GM23338 (cell line): ENCODE data around the gene SYNDIG1.

ENCODE experiments used
- CREB1 ChIP-seq: fragments of 250-450 bp; sonication (Bioruptor Pico); IDR thresholded peaks from 2 replicates; pipeline ENCODE4 v1.5.0; 2020; ENCODE audit warnings: low read depth, mild to moderate bottlenecking, moderate library complexity
- EZH2 ChIP-seq: fragments of 200-600 bp; sonication (generic); IDR thresholded peaks from one replicate; pipeline ENCODE4 v1.8.0; 2017; ENCODE audit warnings: antibody characterized with exemption, mild to moderate bottlenecking, low read depth; ENCODE audit not compliant: unreplicated experiment
- EZH2phosphoT487 ChIP-seq: fragments of 200-600 bp; sonication (generic); IDR thresholded peaks from one replicate; pipeline ENCODE4 v1.8.1; 2018; ENCODE audit warnings: antibody characterized with exemption; ENCODE audit not compliant: unreplicated experiment
- JUNB ChIP-seq: IDR thresholded peaks from one replicate; pipeline ENCODE4 v1.6.1; 2016; ENCODE audit warnings: antibody characterized with exemption; ENCODE audit not compliant: unreplicated experiment
- NANOG ChIP-seq: IDR thresholded peaks from 2 replicates; pipeline ENCODE4 v1.6.1; 2016; ENCODE audit warnings: antibody characterized with exemption, borderline replicate concordance
- POLR2AphosphoS5 ChIP-seq: IDR thresholded peaks from 2 replicates; pipeline ENCODE4 v1.6.1; 2016; ENCODE audit warnings: antibody characterized with exemption, low read depth
- REST ChIP-seq: IDR thresholded peaks from one replicate; pipeline ENCODE4 v1.6.1; 2018; ENCODE audit warnings: antibody characterized with exemption; ENCODE audit not compliant: unreplicated experiment
- STAT1 ChIP-seq: IDR thresholded peaks from one replicate; pipeline ENCODE4 v1.6.1; 2016; ENCODE audit warnings: antibody characterized with exemption; ENCODE audit not compliant: unreplicated experiment
- ZNF114 ChIP-seq: fragments of 250-450 bp; sonication (Bioruptor Pico); IDR thresholded peaks from 2 replicates; pipeline ENCODE4 v1.5.0; 2020; ENCODE audit warnings: mild to moderate bottlenecking, moderate library complexity
- ZNF462 ChIP-seq: fragments of 250-450 bp; sonication (Bioruptor Pico); IDR thresholded peaks from 2 replicates; pipeline ENCODE4 v1.5.0; 2020; ENCODE audit warnings: mild to moderate bottlenecking, moderate library complexity
- TF ChIP-seq, protein P1 (sequence below), 2 experiments: fragments of 200-600 bp in 1 of 2; sonication (generic) in 1 of 2; conservative IDR thresholded peaks; 2 replicates each; pipeline versions ENCODE4 v1.5.1 to v1.6.1; 2016 to 2017; ENCODE audit warnings: antibody characterized with exemption in 2 of 2, low read depth in 2 of 2, mild to moderate bottlenecking in 2 of 2, moderate library complexity in 1 of 2
- TF ChIP-seq, protein P2 (sequence below): IDR thresholded peaks from 2 replicates; pipeline ENCODE4 v1.6.1; 2016; ENCODE audit warnings: antibody characterized with exemption

- TF ChIP-seq, protein P1, sequence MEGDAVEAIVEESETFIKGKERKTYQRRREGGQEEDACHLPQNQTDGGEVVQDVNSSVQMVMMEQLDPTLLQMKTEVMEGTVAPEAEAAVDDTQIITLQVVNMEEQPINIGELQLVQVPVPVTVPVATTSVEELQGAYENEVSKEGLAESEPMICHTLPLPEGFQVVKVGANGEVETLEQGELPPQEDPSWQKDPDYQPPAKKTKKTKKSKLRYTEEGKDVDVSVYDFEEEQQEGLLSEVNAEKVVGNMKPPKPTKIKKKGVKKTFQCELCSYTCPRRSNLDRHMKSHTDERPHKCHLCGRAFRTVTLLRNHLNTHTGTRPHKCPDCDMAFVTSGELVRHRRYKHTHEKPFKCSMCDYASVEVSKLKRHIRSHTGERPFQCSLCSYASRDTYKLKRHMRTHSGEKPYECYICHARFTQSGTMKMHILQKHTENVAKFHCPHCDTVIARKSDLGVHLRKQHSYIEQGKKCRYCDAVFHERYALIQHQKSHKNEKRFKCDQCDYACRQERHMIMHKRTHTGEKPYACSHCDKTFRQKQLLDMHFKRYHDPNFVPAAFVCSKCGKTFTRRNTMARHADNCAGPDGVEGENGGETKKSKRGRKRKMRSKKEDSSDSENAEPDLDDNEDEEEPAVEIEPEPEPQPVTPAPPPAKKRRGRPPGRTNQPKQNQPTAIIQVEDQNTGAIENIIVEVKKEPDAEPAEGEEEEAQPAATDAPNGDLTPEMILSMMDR (conservative IDR thresholded peaks at IDR 0.05; ENCODE audit: low read depth in 2 of 2): no peak
- TF ChIP-seq EZH2 (no peak), CREB1 (CRISPR knock-in tag) (no peak), REST (no peak), EZH2phosphoT487 (no peak), POLR2AphosphoS5 (no peak), STAT1 (no peak), JUNB (no peak), NANOG (no peak), ZNF114 (no peak), ZNF462 (CRISPR knock-in tag) (no peak)
- TF ChIP-seq, protein P2, sequence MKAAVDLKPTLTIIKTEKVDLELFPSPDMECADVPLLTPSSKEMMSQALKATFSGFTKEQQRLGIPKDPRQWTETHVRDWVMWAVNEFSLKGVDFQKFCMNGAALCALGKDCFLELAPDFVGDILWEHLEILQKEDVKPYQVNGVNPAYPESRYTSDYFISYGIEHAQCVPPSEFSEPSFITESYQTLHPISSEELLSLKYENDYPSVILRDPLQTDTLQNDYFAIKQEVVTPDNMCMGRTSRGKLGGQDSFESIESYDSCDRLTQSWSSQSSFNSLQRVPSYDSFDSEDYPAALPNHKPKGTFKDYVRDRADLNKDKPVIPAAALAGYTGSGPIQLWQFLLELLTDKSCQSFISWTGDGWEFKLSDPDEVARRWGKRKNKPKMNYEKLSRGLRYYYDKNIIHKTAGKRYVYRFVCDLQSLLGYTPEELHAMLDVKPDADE: no peak
Measured at GRCh38 chr20:24701027-24701426, 231.6 kb downstream of the SYNDIG1 start.
